Loucy (cell line): Measurements from ENCODE around the gene TIMM29.

Source experiments
- EZH2phosphoT487 ChIP-seq: fragments of 200-600 bp; IDR thresholded peaks from 2 replicates; pipeline ENCODE4 v1.6.1; 2018; ENCODE audit warnings: antibody characterized with exemption, mild to moderate bottlenecking, moderate library complexity, borderline replicate concordance
- TF ChIP-seq, protein P1 (sequence below): fragments of 200-600 bp; sonication (generic); conservative IDR thresholded peaks from 2 replicates; pipeline ENCODE4 v1.5.1; 2014; ENCODE audit warnings: mild to moderate bottlenecking, antibody characterized with exemption, low read length

DNA sequence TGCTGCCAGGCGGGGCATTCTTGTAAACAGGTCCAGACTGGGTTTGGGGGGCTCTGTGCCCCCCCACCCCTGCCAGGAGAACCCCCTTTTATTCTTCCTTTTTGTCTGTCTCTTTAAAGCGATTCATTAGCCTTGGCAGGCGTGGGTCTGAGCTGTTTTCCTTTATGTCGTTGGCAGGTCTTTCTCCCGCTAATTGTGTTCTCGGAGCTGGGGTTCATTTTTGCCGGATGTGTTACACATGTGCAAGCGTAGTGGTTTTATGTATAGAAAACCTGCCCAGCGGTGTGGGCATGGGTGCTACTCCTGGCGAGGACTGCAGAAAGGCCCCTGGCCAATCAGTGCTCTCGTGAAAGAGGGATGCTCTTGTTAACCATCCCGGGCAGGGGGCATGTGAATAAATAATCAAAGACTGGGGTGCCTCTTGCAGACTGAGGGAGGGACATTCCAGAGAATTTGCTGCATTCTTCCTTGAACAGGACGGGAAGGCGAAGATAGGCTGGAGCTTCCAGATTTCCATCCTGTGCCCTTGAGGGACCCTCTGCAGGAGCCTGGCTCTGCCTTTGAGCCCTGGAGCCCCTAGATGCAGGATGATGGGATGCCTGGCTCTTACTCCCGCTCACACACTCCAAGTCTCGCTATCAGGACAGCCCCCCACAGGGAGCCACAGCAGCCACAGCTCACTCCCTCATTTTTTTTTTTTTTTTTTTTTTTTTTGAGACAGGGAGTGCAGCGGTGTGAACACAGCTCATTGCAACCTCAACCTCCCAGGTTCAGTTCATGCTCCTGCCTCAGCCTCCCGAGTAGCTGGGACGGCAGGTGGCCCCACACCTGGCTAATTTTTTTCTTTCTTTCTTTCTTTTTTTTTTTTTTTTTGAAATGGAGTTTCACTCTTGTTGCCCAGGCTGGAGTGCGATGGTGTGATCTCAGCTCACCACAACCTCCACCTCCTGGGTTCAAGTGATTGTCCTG lies 43.1 kb upstream of the TIMM29 start:
- no peak for TF ChIP-seq EZH2phosphoT487
- TF ChIP-seq, protein P1, sequence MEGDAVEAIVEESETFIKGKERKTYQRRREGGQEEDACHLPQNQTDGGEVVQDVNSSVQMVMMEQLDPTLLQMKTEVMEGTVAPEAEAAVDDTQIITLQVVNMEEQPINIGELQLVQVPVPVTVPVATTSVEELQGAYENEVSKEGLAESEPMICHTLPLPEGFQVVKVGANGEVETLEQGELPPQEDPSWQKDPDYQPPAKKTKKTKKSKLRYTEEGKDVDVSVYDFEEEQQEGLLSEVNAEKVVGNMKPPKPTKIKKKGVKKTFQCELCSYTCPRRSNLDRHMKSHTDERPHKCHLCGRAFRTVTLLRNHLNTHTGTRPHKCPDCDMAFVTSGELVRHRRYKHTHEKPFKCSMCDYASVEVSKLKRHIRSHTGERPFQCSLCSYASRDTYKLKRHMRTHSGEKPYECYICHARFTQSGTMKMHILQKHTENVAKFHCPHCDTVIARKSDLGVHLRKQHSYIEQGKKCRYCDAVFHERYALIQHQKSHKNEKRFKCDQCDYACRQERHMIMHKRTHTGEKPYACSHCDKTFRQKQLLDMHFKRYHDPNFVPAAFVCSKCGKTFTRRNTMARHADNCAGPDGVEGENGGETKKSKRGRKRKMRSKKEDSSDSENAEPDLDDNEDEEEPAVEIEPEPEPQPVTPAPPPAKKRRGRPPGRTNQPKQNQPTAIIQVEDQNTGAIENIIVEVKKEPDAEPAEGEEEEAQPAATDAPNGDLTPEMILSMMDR = no peak
